T-cell (primary cell): ENCODE measurements around the gene NXPH4. TPM values are rescaled to one million over a fixed set of nuclear protein-coding genes. Genes with fewer than 3 reads are reported as not detected.

Experiments used
- ATAC-seq, 4 experiments: fragments of 200-7000 bp in 3 of 4; fragments of 150-1000 bp in 1 of 4; cut with Tn5 transposase; replicated peaks in 1 of 4; 1 replicate in 3 of 4; 2 replicates in 1 of 4; pipeline ENCODE4 v1.10.0; 2021; ENCODE audit warnings: moderate library complexity in 3 of 4, mild to moderate bottlenecking in 2 of 4, moderate number of reproducible peaks in 1 of 4
- CTCF ChIA-PET, 2 donors: fragments of 300-600 bp; sonication (Branson Sonifier 250); formaldehyde crosslinking; loops; one replicate each; lab custom pipeline; 2022; ENCODE audit warnings: antibody characterized with exemption in 2 of 2; lab: Charles Lee
- POLR2A ChIA-PET, 2 donors: fragments of 300-600 bp; sonication (Branson Sonifier 250); formaldehyde crosslinking; loops; one replicate each; lab custom pipeline; 2022; ENCODE audit warnings: antibody characterized with exemption in 2 of 2; lab: Charles Lee
- DNase-seq, 35 experiments: peaks; one replicate each; pipeline versions ENCODE4 v3.0.0 to v3.0.0-alpha.2; 2013 to 2023
- H3K27ac ChIP-seq: one replicate; pipeline ENCODE4 v1.5.1; 2013; ENCODE audit warnings: low read length
- H3K27me3 ChIP-seq, 2 experiments: replicated peaks in 1 of 2; 1 replicate in 1 of 2; 2 replicates in 1 of 2; pipeline versions ENCODE4 v1.6.1 to v1.7.0; 2013; ENCODE audit warnings: low read length in 1 of 2, mixed read lengths in 1 of 2; ENCODE audit not compliant: control insufficient read depth in 2 of 2, insufficient read depth in 2 of 2; ENCODE audit errors: extremely low read depth in 1 of 2
- H3K36me3 ChIP-seq, 2 donors: 1 replicate in 1 of 2; 2 replicates in 1 of 2; pipeline versions ENCODE4 v1.6.1 to v1.7.0; 2013; ENCODE audit warnings: low read length in 1 of 2; ENCODE audit not compliant: control insufficient read depth in 2 of 2, insufficient read depth in 1 of 2; ENCODE audit errors: extremely low read depth in 1 of 2
- H3K4me1 ChIP-seq, 2 experiments: 1 replicate in 1 of 2; 2 replicates in 1 of 2; pipeline versions ENCODE4 v1.6.1 to v1.7.0; 2013; ENCODE audit warnings: low read length in 2 of 2, mixed read lengths in 1 of 2; ENCODE audit not compliant: insufficient read depth in 2 of 2, control insufficient read depth in 1 of 2; ENCODE audit errors: extremely low read depth in 1 of 2
- H3K4me3 ChIP-seq, 2 donors: 1 replicate in 1 of 2; 2 replicates in 1 of 2; pipeline versions ENCODE4 v1.5.1 to v1.7.0; 2013; ENCODE audit warnings: mild to moderate bottlenecking in 2 of 2, low read length in 1 of 2, moderate library complexity in 1 of 2; ENCODE audit not compliant: control insufficient read depth in 1 of 2; ENCODE audit errors: extremely low read depth in 1 of 2
- H3K9me3 ChIP-seq: 2 replicates; pipeline ENCODE4 v1.7.0; 2013
- H3K27ac Mint-ChIP-seq, 2 donors: one replicate each; pipeline ENCODE4 v1.8.0; 2020 to 2021; ENCODE audit warnings: mild to moderate bottlenecking in 2 of 2, mixed read lengths in 2 of 2
- H3K27me3 Mint-ChIP-seq, 2 donors: one replicate each; pipeline ENCODE4 v1.8.0; 2021 to 2022; ENCODE audit warnings: mixed read lengths in 2 of 2
- H3K36me3 Mint-ChIP-seq: one replicate; pipeline ENCODE4 v1.8.0; 2021; ENCODE audit warnings: mixed read lengths
- H3K4me1 Mint-ChIP-seq, 3 donors: one replicate each; pipeline ENCODE4 v1.8.0; 2020 to 2022; ENCODE audit warnings: mixed read lengths in 3 of 3, mild to moderate bottlenecking in 1 of 3
- H3K4me3 Mint-ChIP-seq, 3 donors: one replicate each; pipeline ENCODE4 v1.8.0; 2020 to 2022; ENCODE audit warnings: mild to moderate bottlenecking in 3 of 3, mixed read lengths in 3 of 3, moderate library complexity in 3 of 3
- H3K9me3 Mint-ChIP-seq, 3 donors: one replicate each; pipeline ENCODE4 v1.8.0; 2020 to 2022; ENCODE audit warnings: mixed read lengths in 3 of 3
- WGBS: methylation state at CpG from one replicate; pipeline ENCODE4 v1.1.5; 2013; ENCODE audit warnings: missing lambda C conversion rate; ENCODE audit not compliant: insufficient coverage; 5-methylcytosine and 5-hydroxymethylcytosine counted together
- total RNA-seq, 35 experiments: library from RNA in 6 of 35; stranded (reverse) in 6 of 35; fragments of 120-200 nt in 1 of 35; gene quantifications; one replicate each; pipeline versions ENCODE4 v1.2.1 to v1.2.4 and lab custom pipeline; 2013 to 2026

NXPH4 gene
- total RNA-seq, 5 donors from 2014 or later (not counting 1 experiment from before 2014, with no cell fraction given) = 0.49 to 4.5 (median 1.0) TPM; not detected in 1

- DNase-seq (no peak), ATAC-seq (no peak)
- ChIA-PET POLR2A (no interaction called here), CTCF (interaction anchor here in 1 of 2 donors (1.0 kb wide), 1 partner anchor 21 kb away, joined by 5 read pairs; no protein-coding TSS in a partner anchor)
- no peaks in the 10 kb centered on the region for H3K9me3 Mint-ChIP-seq
- Histone ChIP-seq H3K4me1 (peaks cover 26 to 77% of the 10 kb centered on the region in 2 experiments), H3K9me3 (no peaks in the 10 kb centered on the region), H3K27me3 (peaks cover 10 to 56% of the 10 kb centered on the region in 2 experiments), H3K27ac (peak overlapping the region; percentile 23), H3K36me3 (peaks cover 17 to 36% of the 10 kb centered on the region in 2 donors), H3K4me3 (no peak overlapping the region)
- H3K4me1 Mint-ChIP-seq = peaks cover 42 to 75% (median 54%) of the 10 kb centered on the region in 3 donors
- peaks cover 27% of the 10 kb centered on the region in 2 donors for H3K27me3 Mint-ChIP-seq
- H3K4me3 Mint-ChIP-seq = peak overlapping the region in 1 of 3 donors; percentile 13
- H3K36me3 Mint-ChIP-seq = peaks cover 36% of the 10 kb centered on the region
- H3K27ac Mint-ChIP-seq = peak overlapping the region in 1 of 2 donors; percentile 79
- 100% methylated on average over 2 of the region's 3 CpGs for WGBS
These were observed 17.6 kb downstream of the NXPH4 start for GRCh38 chr12:57234233-57234570.

- WGBS = 92% methylated on average over 6 of the region's 10 CpGs
- ChIA-PET POLR2A (no interaction called here), CTCF (no interaction called here)
- Mint-ChIP-seq H3K36me3 (peaks cover 36% of the 10 kb centered on the region), H3K9me3 (no peaks in the 10 kb centered on the region), H3K4me1 (peaks cover 42 to 75% (median 54%) of the 10 kb centered on the region in 3 donors), H3K27ac (peak overlapping the region in 1 of 2 donors; percentile 79), H3K27me3 (peaks cover 27% of the 10 kb centered on the region in 2 donors), H3K4me3 (peak overlapping the region in 2 of 3 donors; percentile 11 to 13)
- Histone ChIP-seq H3K27ac (peak overlapping the region; percentile 18), H3K27me3 (peaks cover 10 to 60% of the 10 kb centered on the region in 2 experiments), H3K36me3 (peaks cover 17 to 36% of the 10 kb centered on the region in 2 donors), H3K4me1 (peaks cover 28 to 77% of the 10 kb centered on the region in 2 experiments), H3K9me3 (no peaks in the 10 kb centered on the region), H3K4me3 (no peak overlapping the region)
- ATAC-seq = no peak
- no peak for DNase-seq
These were observed 18.0 kb downstream of the NXPH4 start for GRCh38 chr12:57234571-57235016.

- no peak for ATAC-seq
These were observed 18.6 kb downstream of the NXPH4 start for GRCh38 chr12:57235017-57235727.

GRCh38 chr12:57235728-57236131 lies 19.1 kb downstream of the NXPH4 start:
- Histone ChIP-seq H3K27ac (no peak overlapping the region), H3K4me3 (no peak overlapping the region), H3K4me1 (peaks cover 26 to 77% of the 10 kb centered on the region in 2 experiments), H3K9me3 (no peaks in the 10 kb centered on the region), H3K27me3 (peaks cover 11 to 71% of the 10 kb centered on the region in 2 experiments), H3K36me3 (peaks cover 17 to 36% of the 10 kb centered on the region in 2 donors)
- Mint-ChIP-seq H3K4me1 (peaks cover 41 to 72% (median 54%) of the 10 kb centered on the region in 3 donors), H3K4me3 (peak overlapping the region in 1 of 3 donors; percentile 31), H3K36me3 (peaks cover 36% of the 10 kb centered on the region), H3K9me3 (no peaks in the 10 kb centered on the region), H3K27me3 (peaks cover 32 to 34% of the 10 kb centered on the region in 2 donors), H3K27ac (no peak overlapping the region)
- ChIA-PET POLR2A (no interaction called here), CTCF (no interaction called here)
- WGBS = 51% methylated on average over 4 of the region's 8 CpGs
- no peak for ATAC-seq
- no peak for DNase-seq

More at GRCh38 chr12:57235017-57235727, 18.6 kb downstream of the NXPH4 start:
- Histone ChIP-seq H3K27me3 (peaks cover 10 to 65% of the 10 kb centered on the region in 2 experiments), H3K4me3 (no peak overlapping the region), H3K36me3 (peaks cover 17 to 36% of the 10 kb centered on the region in 2 donors), H3K4me1 (peaks cover 28 to 77% of the 10 kb centered on the region in 2 experiments), H3K9me3 (no peaks in the 10 kb centered on the region), H3K27ac (peak overlapping the region; percentile 18)
- H3K9me3 Mint-ChIP-seq = no peaks in the 10 kb centered on the region
- no peak for DNase-seq
- 96% methylated on average over 18 of the region's 26 CpGs for WGBS
- H3K27ac Mint-ChIP-seq = no peak overlapping the region
- peaks cover 41 to 72% (median 54%) of the 10 kb centered on the region in 3 donors for H3K4me1 Mint-ChIP-seq
- peaks cover 36% of the 10 kb centered on the region for H3K36me3 Mint-ChIP-seq
- CTCF ChIA-PET = interaction anchor here in 1 of 2 donors (0.6 kb wide), 1 partner anchor 32 kb away, joined by 4 read pairs; no protein-coding TSS in a partner anchor
- H3K27me3 Mint-ChIP-seq = peaks cover 27 to 28% of the 10 kb centered on the region in 2 donors
- H3K4me3 Mint-ChIP-seq = no peak overlapping the region
- POLR2A ChIA-PET = no interaction called here

- Mint-ChIP-seq H3K27me3 (peaks cover 36 to 39% of the 10 kb centered on the region in 2 donors), H3K36me3 (peaks cover 36% of the 10 kb centered on the region), H3K4me3 (peak overlapping the region in 1 of 3 donors; percentile 95), H3K4me1 (peaks cover 45 to 72% (median 58%) of the 10 kb centered on the region in 3 donors), H3K9me3 (no peaks in the 10 kb centered on the region), H3K27ac (no peak overlapping the region)
- Histone ChIP-seq H3K27ac (no peak overlapping the region), H3K4me3 (no peak overlapping the region), H3K36me3 (peaks cover 17 to 31% of the 10 kb centered on the region in 2 donors), H3K27me3 (peaks cover 12 to 77% of the 10 kb centered on the region in 2 experiments), H3K9me3 (no peaks in the 10 kb centered on the region), H3K4me1 (peaks cover 30 to 77% of the 10 kb centered on the region in 2 experiments)
- POLR2A ChIA-PET = no interaction called here
- DNase-seq (no peak), ATAC-seq (no peak)
- CTCF ChIA-PET = interaction anchor here (1.9 to 3.3 kb wide), 4 partner anchors 7 to 22 kb away, joined by 6 to 39 read pairs (median 15); partner anchors contain the start of gene SHMT2 (in 1 of the 2)
- 23% methylated on average over 15 of the region's 40 CpGs for WGBS
These were observed 19.8 kb downstream of the NXPH4 start for GRCh38 chr12:57236201-57236924.
